HG03097 (cell line): ENCODE results near the gene ZSWIM5.
A peak's percentile ranks its signal among the peaks of the same experiment; 100 is the strongest.

Experiments used
- ATAC-seq: cut with Tn5 transposase; IDR thresholded peaks from one replicate; pipeline ENCODE4 v1.9.1; 2021; ENCODE audit not compliant: unreplicated experiment, low FRiP score

Gene ZSWIM5

DNA sequence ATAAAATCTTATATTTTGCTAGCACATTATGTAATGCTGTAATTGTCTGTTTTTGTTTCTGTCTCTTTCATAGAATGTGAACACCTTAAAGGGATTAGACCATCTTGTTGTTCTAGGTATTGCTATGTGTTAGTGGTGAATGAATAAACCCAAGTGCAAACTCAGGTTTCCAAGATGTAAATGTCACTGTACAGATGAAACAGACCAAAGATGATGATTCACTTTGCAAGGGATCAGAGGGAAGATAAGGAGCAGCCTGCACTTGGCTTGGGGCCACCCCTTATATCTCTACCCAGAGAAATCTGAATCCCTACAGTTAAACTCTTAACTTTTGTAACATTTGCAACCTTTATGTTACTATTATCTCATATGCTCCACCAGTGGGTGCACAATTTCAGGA lies 168.9 kb downstream of the ZSWIM5 start:
- ATAC-seq, result no peak

DNA sequence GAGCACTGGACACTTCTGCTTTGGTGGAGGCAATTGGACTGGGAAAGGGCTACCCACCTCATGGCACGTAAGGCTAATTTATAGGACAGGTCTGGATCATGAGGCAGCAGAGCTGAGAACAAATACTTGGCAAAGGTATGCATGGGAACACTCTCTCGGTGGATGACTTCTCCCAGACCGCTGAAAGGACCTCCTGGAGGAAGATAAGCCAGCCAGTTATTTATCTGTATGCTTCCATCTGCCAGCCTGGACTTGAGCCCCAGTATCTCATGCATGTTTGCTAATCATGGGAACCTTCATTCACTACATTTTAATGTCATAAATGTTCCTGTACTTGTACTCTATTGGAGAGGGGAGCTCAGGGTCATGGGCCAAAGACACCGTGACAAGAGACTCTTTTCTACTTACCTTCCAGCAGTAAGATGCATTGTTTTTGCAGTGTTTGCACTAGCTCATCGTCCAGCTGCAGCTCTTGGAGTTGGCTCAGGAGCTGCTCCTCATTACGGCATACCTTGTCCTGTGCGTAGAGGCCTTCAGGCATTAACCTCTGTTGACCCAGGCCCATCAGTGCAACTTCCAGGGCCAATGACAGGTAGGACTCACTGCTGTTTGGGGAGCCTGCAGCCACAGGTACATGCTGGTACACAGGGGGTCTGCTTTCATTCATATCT lies 170.6 kb downstream of the ZSWIM5 start:
- ATAC-seq, result no peak

DNA sequence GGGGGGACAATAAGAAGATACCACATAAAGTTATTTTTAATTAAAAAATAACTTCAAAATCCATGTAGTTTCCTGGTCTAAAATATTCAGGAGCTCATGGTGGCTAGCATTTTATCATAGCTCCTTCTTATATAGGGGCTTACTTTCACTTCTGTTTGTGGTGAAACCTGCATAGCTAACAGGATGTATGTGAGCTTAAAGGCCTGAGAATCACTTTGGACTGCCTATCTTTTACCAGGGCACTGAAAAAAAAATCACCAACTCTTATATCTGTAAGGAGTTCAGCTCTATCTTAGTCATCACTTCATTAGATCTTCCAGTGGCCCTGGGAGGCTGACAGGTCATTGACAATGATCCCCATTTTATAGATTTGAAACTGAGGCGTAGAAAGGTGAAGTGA lies 173.0 kb downstream of the ZSWIM5 start:
- ATAC-seq, result peak; percentile 67

DNA sequence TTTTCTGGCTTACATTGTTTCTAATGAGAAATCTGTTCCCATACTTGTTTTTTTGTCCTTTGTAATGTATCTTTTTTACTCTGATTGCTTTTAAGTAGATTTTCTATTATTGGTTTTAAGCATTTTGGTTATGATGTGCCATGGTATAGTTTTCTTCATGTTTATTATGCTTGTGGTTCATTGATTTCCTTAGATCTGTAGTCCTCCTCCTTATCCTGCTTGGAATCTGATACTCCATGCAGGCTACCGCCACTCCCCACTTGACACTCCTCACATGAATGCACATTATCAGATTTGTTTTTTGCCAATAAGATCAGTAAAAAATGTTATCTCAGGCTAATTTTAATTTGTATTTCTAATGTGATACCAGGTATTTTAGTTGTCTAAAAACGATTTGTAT lies 173.6 kb downstream of the ZSWIM5 start:
- ATAC-seq, result no peak

DNA sequence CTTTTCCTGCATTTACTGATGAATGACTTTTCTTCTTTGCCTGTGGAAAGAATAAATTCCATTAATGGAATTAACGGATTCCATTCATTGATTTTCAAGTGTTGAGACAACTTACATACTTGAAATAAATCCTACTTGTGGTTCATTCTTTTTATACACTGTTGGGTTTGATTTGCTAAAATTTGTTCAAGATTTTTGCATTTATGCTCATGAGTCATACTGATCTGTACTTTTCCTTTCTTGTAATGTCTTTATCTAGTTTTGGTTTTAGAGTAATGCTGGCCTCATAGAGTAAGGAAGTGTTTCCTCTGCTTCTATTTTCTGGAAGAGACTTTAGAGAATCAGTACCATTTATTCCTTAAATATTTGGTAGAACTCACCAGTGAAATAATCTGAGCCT lies 180.0 kb downstream of the ZSWIM5 start:
- ATAC-seq, result no peak

DNA sequence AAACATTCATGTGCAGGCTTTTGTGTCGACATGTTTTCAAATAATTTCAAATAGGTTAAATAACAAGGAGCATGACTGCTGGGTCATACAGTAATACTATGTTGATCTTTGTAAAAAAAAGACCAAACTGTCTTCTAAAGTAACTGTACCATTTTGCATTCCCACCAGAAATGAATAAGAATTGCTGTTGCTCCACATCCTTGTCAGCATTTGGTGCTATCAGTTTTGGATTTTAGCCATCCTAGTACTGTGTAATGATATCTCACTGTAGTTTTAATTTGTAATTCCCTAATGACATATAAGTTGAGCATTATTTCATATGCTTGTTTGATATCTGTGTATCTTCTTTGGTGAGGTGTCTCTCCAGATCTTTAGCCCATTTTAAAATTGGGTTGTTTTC lies 182.7 kb downstream of the ZSWIM5 start:
- ATAC-seq, result no peak

DNA sequence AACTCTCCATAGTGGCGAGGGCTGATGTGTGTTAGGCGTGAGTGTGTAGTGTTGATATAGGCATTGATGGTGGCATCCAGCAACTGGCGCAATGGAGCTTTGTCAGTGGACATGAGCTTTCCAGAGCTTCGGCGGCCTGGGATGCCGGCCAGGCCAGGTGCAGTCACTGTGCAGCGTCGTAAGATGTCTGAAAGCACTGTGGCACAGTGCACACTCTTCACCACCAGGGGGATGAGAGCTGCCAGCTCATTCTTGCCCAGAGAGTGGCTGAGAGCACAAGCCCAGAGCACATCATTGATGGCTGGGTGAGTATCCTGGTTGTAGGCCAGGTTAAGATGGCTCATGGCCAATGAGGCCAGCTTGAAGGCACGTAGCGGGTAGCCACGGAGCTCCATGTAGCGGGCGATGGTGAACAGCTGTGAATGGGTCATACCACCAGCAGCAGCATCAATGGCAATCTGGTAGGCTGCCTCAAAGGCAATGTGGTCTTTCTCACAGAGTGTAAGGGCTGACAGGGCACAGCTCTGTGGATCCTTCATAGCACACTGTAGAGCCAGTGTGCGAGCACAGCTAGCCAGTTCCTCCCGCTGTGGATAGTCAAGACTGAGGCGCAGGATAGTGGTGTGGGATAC lies 187.7 kb downstream of the ZSWIM5 start:
- ATAC-seq, result peak; percentile 55

DNA sequence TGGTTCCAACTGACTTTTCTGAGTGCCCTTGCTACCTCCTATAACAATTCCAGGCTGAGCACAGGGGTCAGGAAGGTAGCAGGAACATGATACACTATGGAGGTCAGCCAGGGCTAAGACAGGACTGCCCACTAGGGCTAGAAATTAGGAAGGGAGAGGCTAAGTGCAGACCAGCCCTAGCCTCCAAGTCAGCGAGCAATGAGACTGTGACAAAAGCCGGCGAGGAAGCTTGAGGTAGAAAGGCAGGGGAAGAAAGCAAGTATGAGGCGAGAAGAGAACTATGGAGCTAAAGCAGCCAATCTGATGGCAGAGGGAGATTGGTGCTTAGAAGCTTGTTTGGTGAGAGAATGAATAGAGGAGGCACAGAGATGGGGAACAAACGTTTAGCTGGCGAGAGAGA lies 189.6 kb downstream of the ZSWIM5 start:
- no peak for ATAC-seq

DNA sequence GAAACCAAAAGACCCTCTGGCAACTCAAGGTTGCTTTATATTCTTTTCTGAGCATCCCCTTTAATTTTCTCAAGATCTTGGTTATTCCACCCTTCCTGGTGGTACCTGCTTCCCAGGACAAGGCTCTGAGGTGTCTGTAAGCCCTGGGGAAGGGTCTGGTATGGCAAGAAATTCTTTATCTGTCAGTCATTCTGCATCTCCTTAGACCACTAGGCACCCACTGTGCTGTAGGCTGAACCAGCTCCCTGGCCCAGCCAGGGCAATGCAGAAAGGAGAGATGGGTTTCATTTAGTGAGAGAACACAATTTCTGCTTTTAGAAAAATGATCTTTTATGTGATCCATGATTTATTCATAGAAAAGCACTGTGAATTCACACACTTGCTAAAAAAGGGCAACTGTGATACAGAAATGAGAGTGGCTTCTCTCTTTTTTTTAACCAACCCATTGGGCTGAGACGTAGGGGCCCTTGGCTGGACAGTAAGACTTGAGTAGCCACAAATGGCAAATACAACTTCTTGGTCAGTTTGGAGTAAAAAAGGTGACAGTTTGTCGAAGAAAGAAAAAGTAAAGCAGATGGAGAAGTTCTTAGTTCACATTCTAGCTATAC lies 190.2 kb downstream of the ZSWIM5 start:
- no peak for ATAC-seq

DNA sequence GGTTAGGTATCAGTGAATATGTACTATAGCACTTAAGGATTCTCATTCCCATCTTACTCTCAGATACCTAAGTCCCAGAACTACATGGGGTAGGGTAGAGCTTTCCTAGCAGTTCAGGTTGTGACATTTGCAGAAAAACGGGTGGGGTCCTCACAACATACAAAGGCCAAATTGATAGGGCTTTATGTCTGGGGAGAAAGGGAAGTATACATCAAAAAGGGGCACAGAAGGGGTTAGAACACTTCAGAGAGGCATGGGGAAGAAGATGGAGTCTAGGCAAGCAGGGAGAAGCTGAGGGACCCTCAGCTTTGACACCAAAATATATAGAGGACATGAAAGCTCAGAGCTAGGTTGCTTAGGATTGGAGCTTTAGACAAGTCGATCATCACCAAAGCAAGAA lies 190.7 kb downstream of the ZSWIM5 start:
- no peak for ATAC-seq

DNA sequence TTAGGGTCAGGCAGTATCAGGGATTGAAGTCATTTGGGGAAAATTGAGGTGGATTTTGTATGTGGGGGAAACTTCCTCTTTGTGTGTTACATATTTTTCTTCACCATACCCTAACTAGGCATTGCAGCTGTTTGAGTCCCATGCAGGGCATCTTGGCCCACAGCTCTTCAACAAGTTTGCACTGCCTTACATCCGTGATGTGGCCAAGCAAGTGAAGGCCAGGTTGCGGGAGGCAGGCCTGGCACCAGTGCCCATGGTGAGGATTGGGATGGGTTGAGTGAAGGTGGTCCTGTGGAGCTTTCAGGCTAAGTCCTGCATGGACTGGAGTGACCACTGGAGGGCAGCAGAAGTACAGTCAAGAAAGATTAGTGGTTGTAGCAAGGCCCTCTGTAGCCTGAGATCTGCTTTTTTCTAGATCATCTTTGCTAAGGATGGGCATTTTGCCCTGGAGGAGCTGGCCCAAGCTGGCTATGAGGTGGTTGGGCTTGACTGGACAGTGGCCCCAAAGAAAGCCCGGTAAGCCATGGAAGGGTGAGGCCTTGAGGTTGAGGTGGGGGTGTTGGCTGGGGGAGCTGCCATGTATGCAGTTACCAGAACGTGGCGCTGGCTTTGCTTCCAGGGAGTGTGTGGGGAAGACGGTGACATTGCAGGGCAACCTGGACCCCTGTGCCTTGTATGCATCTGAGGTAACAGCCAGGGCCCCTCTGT lies 191.9 kb downstream of the ZSWIM5 start:
- no peak for ATAC-seq

DNA sequence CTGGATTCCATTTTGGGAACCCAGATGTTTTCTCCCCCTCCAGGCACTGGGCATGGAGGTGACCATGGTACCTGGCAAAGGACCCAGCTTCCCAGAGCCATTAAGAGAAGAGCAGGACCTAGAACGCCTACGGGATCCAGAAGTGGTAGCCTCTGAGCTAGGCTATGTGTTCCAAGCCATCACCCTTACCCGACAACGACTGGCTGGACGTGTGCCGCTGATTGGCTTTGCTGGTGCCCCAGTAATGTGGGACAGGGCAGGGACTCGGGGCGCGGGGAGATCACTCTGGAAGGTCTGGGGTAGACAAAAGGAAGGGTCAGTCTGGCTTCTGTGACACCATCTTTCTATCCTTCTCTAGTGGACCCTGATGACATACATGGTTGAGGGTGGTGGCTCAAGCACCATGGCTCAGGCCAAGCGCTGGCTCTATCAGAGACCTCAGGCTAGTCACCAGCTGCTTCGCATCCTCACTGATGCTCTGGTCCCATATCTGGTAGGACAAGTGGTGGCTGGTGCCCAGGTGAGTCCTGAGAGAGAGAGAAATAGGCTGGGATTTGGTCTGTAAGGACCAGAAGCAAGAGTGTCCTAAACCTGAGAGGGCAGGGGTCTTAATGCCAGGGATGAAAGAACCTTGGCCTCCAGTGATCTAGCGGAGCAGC lies 192.7 kb downstream of the ZSWIM5 start:
- ATAC-seq, result no peak

DNA sequence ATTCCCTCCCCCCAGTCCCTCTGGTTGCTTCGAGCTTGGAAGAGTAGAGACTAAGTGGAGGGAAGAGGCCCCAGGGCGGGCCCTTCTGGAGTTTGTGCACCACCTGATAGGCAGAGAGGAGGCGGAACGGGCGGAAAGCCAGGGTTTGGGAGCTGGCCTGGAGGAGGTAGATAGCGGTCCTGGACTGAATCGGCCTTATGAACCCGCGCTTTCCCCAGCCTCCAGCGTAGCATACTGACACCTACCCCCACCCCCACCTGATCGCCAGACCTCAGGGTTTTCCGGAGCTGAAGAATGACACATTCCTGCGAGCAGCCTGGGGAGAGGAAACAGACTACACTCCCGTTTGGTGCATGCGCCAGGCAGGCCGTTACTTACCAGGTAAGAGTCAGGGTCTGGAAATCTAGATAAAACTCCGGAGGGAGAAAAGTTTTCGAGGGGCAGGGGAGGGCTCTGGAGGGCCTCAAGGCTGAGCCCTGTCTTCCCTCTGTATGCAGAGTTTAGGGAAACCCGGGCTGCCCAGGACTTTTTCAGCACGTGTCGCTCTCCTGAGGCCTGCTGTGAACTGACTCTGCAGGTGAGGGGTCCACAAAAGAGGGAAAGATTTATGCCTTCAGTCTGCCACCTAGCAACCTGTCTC lies 193.6 kb downstream of the ZSWIM5 start:
- no peak for ATAC-seq

DNA sequence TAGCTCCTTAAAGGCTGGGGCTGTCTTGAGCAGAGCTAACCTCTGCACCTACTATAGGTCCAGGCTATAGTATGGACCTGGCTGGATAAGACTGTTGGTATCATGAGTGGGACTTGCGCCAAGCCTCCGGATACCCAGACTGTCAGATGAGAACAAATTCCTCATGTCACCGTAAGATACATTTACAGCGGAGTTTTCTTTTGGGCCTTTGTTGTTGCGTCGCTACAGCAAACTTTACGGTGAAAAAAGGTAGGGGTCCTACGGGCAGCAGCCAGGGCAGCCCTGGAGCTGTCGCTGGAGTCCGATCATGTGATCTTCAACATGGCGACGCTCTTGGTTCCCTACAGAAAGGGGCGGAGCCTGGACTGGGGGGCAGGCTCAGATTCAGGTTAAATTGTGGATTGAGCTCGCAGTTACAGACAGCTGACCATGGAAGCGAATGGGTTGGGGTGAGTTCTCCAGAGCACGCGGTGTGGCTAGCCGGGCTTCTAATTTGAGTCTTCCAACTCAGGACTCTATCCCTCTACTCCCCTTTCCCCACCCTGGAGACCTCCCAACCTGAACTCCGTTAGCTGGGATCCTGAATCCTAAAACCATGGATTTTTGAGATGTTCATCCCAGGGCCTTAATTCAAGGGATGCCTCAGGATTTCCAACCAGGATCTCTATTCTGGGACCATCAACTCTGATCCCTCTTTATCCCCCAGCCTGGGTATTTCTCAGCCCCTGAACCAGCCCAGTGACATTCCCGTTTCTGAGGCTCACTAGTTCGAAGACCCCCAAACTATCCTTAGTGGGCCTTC lies 194.4 kb downstream of the ZSWIM5 start, which contains the start of gene UROD:
Gene UROD, plus strand, starts transcription at position 418 of the 802 bp plus-strand sequence. Its CDS starts 12 bp downstream, at position 430.
- peak; percentile 62 for ATAC-seq

DNA sequence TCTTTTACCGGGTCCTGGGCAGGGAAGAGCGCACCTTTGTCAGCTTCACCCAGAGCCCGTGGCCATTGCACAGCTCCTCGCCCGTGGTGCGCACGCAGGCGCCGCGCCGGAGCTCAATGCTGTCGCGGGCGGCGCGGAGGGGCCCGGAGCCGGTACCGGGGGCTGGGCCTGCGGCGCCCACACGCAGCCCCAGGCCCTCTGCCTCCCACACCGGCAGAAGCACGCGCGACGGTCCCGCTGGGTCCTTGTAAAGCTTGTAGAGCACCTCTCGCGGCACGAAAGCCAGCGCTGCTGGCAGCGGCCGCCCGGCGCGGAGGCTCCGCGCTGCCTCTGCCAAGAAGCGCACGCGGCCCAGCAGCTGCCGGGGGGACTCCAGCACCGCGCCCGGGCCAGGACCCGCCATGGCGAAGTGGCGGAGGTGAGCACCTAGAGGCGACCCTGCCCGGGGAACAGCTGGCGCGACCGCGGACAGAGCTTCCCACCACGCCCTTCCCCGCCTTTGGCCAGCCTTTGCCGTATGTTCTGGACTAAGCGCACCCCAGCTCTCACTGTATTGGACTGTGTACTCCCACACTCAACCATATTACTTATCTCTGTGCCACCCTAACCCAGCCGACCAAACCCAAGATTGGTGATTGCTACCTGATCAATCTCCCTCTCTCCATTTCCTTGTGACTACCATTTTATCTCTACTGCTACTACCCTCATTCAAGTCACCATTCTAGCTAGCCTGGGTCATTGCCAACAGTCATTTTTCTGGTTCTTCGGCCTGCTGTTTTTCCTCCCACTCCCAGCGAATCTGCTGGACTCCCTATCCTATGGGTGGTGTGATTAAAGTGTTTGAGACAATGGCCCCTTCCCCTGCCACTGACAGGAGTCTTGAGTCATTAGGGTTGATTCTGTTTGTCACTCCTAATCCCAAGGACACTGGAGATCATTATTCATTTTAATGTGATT lies 195.3 kb downstream of the ZSWIM5 start, which contains the start of gene HECTD3:
Gene HECTD3, minus strand, starts transcription at position 470 of the 957 bp plus-strand sequence. Its CDS starts 67 bp downstream, at position 403.
- peak; percentile 55 for ATAC-seq

DNA sequence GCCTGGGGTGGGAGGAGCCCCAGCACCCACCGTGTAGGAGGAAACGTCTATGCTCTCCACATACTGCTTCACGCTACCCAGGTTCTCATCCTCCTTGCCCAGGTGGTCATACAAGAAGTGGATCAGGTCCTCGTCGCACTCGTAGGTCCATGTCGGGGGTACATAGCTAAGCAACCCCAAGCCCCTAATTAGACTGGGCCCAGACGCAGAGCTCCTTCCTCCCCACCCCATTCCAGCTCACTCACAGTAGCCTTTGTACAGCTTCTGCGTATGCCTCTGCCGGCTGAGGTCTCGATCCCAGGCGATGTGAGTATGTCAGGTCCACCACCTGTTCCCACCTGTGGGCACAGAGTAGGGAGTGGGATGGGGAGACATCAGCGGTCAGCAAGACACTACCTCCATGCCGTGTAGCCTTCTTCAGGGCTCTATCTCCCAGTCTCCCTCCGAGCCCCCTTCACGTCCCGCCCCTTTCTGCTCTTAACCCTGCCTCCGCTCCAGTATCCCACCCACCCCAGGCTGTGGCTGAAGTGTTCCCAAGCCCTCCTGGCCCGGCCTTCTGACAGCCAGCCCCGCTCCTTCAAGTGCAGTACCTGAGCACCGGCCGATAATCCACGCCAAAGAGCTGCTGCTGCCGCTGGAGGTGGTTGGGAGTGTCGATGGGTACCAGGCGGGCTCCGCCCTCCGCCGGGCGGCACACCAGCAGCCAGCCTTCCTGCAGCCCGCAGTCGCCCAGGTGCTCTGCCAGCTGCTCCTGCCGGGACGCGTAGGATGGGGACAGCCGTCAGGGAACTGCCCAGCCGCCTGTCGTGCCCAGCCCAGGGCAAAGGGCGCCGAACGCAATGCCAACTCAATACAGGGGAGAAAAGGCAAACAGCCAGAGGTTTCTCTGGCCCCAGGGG lies 196.2 kb downstream of the ZSWIM5 start:
- no peak for ATAC-seq

DNA sequence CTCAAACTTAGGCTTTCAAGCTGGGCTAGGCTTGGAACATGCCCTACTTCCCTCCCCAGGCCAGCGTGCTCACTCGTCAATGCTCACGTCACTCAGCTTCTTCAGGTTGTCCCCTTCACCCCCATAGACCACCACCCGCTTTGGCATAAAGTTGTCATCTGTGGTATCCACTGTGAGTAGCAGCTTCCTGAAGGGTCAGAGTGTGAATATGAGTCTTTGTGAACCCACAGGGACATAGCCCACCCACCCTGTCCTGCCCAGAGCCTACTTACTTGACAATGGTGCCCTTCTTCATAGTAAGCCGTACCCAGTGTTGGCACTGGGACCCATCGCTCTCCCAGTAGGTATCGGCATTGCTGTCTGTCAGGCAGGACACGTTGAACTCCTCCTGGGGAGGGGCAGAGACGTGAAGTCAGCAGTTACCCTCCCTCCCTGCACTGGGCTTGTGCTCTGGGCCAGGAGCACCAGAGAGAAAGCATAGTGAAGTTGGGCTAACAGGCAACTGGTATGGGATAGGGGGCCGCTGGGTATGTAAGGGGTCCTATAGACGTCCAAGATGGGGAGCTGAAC lies 197.0 kb downstream of the ZSWIM5 start:
- ATAC-seq, result no peak
